Cerebellar nuclear complex (tissue), 1 donor: ENCODE data around the gene ZNF837.
"Not testable (repeated sequence)": the region's sequence is repeated elsewhere in the genome, so short reads cannot be mapped to it uniquely, and the experiment has no call there.

Source experiments
- DNase-seq, 2 experiments: peaks; one replicate each; lab custom pipeline; 2025; lab: John Stamatoyannopoulos, UW

The ZNF837 gene

DNA sequence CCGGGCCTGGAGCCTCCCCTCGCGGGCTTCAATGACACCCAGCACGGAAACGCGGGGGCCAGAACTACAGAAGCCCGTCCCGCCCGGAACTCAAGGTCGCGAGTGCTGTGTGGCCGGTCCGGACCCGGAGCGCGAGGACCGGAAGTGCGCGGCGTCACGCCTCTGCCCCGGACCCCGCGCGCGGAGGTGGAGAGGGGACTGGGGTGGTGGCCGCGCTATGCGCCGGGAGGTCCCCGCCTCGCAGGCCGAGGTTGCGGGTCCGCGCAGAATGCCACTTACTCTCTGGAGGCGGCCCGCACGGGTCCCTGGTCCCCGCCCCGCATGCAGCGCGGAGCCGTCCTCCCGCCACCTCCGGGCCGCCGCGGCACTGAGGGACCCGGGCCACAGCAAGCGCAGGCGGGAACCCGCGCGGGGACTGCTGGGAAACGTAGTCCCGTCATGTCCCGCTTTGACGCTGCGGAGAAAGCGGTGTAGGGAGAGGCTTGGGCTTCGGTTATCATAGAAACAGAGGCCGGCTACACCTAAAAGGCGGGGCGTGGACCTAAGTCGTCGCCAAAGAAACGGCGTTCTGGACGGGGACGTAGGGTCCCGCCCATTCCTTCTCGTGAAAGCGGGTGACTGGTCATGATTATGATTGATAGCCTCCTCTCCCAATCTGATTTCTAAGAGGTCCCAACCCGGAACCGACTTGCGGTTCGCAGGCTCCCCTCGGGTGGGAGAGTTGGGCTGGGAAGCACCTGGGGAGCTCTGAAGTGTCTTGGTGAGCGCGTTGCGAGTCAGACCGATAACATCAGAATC is at the start of gene ZNF837:
Gene ZNF837, minus strand, starts transcription at position 369 of the 798 bp plus-strand sequence. CDS start 11,698 bp downstream, outside the sequence.
- DNase-seq = peak; percentile 95 to 96

DNA sequence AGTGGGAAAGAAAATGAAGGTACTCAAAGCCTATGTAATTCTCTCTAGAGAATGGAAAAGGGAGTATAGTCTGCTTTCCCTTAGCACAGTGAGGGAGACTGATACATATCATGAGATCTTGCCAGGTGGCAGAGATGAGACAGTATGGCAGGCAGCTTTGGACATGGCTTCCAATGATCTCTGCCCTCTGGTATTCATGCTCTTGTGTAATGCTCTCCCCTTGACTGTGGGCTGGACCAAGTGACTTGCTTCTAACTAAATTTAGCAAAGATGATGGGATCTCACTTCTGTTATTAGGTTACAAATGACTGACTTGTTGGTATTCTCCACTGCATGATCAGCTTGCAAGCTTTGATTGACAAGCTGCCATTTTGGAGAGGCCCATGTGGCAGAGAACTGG is 48.9 kb upstream of the ZNF837 start:
- no peak for DNase-seq

DNA sequence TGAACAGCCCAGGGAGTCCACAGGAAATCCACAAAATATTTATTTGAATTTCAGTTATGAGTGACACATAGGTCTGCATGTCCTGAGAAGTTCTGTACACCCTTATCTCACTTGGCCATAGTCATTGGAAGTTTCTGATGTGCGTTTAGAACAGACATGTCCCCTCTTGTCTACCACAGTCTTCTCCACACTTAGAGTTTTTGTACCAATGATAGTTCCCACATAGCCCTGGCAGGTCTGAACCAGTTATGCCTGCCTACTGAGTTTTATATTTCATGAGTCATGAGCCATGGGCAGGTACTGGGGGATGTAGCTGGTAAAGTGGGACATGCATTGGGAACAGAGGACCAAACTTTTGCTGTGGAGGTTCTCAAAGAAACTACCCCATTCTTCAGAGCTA is 47.8 kb upstream of the ZNF837 start:
- DNase-seq = no peak

DNA sequence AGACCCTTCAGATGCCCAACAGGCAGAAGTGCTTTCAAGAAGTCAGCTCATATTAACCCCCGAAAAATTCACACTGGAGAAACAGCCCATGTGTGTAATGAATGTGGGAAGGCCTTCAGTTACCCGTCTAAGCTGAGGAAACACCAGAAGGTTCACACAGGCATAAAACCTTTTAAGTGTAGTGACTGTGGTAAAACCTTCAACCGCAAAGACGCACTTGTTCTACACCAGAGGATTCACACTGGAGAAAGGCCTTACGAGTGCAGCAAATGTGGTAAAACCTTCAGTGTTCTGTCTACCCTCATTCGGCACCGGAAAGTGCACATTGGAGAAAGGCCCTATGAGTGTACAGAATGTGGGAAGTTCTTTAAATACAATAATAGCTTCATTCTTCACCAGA is 36.2 kb upstream of the ZNF837 start:
- DNase-seq = no peak

DNA sequence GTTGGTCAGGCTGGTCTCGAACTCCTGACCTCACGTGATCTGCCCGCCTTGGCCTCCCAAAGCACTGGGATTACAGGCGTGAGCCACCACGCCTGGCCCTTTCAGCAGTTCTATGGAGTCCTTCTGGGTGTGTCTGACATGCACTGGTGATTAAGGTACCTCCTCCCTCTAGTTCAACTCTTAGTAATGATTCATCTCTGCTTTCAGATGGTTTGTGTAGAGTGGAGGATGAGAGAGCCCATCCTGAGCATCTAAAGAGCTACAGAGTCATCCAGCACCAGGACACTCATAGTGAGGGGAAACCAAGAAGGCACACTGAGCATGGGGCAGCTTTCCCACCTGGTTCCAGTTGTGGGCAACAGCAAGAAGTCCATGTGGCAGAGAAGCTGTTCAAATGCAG is 35.8 kb upstream of the ZNF837 start:
- no peak for DNase-seq

DNA sequence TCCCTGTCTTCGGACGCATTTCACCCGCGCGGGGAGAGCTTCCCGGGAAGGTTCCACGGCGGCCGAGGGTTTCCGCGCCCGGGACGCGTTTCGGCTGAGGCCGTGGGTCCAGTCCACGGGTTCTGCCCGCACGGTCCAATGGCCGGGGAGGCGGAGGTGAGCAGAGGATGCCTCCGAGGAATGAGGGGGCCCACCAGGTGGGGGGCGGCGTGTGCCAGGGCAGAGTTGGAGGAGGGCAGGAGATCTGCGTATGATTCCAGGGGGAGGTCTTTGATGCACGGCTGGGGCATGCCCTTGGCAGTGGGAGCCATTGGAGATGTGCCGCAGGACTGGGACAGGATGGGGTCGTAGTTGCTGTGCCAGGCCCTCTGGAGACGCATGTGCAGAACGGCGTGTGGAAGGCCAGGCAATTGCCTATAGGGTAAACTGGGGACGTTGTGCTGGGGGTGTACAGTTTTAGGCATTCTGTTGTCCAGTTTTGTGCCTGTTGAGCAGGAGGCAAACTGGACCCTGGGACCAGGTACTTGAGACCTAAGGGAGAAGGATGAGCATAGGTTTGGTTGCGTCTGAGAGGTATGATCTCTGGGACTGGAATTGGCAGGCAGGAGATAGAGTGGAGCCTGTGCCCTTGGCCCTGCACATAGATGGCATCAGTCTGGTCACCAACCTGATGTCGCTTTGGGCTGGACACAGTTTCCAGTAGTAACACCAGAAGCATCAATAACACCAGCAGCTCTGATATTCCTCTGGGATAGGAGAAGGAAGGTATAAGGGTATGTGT is 28.4 kb upstream of the ZNF837 start:
- DNase-seq = no peak

DNA sequence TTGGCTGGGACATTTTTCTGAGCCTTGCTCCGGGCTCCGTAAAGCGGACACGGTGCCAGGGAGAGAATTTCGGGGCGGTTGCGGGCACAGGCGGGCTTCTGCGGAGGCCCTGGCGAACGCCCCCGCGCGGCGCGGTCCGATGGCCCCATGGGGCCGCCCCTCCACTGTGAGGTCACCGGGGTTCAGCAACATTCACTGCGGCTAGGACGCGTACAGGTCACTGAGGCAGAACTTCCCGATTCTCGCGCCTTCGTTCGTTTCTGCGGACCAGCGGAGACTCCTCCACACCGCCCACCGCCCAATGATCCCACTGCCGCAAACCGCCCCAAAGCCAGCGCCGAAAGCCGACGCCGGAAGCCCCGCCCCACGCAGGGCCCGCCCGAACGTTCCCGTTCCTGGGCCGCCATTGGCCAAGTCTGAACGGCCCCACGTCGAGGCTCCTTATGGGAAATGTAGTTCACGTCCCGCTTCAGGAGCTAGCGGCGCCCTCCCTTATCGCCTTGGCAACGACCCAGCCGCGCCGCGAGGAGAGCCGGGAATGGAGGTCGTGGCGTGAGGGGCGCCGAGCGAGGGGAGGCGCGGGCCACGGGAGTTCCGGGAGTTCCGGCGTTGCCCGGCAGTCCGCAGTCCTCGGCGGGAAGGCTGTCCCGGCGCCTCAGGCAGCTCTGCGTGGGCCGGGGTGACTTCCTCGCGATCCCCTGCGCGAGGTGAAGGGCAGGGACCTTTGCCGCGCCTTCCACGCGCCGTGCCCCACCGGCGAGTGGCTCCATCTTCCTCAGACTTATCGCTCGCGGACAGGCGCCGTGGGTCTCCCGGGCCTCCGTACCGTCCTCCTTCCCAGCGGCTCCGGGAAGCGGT is 27.6 kb upstream of the ZNF837 start, which contains the start of gene ZNF584:
Gene ZNF584, plus strand, starts transcription at position 498 of the 858 bp plus-strand sequence. CDS start 499 bp downstream, outside the sequence.
- DNase-seq = peak; percentile 71 to 90

DNA sequence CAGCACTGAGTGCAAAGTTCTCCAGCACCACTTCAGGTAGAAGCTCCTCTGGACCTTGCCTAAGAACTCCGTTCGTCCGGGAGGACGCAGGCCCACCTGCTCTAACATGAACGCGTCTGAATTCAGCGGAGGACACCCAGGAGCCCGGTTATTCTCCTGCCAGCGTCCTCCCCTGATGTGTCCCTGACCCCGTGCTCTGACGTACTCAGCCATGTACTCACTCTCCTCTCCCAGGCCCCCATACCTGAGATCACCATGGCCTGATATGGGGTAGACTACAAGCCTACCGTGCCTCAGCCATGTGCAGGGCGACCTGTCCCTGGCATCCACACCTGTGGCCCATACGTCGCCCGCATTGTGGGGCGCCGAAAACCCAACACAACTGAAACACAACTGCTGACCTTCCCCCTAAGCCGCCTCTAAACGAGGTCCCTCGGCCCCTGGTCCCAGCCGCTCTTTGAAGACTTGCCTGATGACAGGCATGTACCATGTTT is 26.9 kb upstream of the ZNF837 start:
- DNase-seq = no peak

DNA sequence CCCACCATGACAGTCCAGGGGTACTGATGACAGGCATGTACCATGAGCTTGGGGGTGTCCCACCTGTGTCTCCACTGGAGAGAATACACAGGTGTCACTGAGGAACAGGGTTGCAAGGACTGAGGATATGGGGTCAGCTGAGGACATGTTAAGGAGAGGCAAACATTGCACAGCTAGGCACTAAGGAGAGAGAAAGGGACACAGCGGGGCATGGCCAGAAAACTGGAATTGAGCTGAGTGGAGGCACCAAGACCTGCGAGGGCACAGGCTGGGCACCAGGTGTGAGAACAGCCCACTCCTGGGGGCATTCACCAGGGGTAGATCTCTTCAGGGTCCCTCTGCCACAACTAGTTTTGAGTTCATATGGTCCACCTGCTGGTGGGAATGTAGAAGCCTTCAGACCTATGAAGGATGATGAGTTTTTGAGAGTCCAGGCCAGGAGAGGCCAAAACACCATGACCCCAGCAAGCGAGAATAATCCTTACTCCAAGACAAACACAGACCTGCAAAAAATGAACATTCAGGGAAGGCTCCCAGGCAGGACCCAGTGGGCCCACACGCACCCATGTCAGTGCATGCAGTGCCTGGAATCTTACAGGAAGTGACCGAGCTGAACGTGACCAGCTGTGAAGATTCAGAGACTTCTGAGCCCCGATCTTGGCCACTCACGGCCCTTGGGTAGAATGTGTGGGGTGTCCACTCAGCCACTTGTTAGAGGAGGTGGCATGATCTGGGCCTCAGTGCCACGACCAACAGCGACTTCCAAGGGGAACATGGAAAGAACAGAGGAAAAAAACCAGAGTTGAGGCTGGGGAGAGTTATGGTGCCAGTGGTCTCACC is 26.2 kb upstream of the ZNF837 start:
- DNase-seq = no peak

DNA sequence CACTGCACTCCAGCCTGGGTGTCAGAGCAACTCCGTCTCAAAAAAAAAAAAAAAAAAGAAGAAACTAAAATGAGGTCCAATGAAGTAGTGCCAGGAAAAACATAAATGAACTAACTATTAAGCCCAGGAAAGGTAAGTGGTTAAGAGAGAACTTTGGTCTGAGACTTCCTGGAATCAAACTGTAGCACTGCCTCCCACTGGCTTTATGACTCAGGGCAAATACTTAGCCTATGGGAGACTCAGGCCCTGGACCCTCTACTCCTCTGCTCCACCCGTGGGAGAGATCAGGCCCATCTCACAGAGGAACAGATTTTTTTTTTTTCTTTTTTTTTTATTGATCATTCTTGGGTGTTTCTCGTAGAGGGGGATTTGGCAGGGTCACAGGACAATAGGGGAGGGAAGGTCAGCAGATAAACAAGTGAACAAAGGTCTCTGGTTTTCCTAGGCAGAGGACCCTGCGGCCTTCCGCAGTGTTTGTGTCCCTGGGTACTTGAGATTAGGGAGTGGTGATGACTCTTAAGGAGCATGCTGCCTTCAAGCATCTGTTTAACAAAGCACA is 23.2 kb upstream of the ZNF837 start:
- DNase-seq = not testable (repeated sequence)

DNA sequence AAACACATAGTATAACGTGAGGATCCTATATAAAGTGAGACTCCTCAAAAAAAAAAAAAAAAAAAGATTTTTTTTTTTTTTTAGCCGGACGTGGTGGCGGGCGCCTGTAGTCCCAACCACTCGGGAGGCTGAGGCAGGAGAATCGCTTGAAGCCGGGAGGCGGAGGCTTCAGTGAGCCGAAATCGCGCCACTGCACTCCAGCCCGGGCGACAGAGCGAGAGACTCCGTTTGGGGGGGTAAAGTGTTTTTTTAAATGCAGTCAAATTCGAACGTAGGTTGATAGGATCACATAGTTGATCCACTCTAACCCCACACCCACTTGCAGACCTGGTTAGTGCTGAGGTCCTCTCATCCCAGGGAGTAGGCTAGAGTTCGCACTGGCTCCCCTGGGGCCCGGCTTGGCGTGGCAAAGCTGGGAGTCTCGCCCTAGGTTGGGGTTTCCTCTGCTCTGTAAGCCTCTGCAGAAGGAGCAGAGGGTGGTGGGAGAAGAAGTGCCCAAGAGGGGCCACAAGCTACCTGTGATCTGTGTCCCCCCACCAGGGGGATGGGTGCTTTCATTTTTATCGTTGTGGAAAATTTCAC is 21.1 kb upstream of the ZNF837 start:
- DNase-seq = no peak

DNA sequence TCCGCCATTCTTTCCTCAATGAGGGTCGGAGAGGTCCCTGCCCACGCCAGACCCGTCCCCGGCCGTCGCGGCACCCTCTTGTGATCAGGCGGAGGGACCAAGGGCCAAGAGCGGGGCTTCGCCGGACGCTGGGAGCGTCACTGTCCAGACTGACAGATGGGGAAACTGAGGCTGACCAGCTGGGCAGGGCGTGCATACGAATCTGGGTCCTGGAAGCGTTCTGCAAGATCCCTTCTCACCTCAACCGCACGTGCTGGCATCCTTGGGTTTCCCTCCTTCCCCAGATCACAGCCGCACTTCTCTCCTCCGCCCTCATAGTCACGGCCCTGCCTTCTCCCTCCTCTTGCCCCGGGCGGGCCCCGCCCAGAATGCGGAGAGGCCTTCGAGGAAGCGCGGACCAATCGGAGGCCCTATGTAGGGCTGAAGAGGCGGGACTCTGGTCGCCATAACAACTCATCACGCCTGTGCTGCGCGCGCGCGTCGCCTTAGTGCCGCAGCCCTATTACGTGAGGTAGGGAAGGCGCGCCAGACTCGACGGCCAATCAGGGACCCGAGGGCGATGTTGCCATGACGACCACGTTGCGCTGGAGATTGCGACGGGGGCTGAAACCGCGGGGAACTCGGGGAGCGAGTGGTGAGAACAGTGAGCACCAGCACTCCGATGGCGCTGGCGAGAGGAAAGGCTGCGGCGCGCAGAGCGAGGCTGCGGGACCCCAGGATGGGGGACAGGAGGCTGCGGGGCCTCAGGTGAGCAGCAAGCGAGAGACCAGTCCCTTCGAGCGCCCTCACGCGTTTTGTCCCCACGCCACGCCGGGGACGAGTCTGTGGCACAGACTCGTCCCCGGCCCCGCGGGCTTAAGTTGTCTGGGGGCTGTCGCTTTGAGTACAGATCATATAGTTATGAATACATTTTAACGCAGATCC is 20.3 kb upstream of the ZNF837 start:
- peak; percentile 96 to 99 for DNase-seq

DNA sequence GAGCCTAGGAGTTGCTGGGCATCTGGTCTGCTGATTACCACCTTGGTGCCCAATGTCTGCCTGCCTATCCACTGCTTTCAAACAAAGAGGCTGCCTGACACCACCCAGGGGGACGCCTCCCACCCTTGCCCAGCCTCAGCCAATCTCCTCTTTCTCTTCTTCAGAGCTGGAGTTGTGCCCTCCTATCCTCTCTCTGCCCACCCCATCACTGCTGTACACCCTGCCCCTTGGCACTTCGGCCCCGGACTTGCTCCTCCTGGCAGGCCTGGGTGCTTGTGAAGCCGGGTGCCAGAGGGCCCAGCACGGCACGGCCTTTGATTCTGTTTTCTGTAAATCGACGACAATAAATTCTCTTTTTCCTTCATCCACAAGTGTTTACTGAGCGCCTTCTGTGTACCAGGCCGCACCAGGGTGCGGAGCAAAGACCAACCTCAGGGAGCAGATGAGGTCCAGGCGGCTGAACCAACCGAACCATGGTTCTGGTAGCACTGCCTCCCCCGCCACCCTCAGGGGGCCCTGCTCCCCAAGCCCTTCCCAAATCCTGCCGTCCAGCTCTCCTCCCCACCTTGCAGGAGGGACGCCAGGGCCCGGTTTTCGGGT is 19.6 kb upstream of the ZNF837 start:
- DNase-seq = peak in 1 of 2 experiments; percentile 68

DNA sequence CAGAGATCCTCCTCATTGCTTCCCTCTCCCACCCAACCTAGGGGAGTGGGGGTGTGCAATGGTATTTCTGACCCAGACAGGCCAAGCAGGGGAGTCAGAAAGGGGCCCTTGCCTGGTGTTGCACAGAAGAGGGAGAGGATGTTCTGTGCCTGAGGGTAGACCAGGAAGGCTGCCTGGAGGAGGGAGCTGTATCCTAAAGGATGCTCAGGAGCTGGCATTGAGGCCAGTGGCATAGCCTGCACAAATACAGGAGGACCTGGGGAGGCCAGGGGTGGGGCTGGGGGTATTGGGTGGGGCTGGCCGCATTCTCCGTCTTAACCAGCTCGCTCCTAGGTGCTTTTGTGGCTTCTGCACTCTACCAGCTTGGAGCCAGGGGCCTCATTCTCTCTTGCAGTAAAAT is 19.1 kb upstream of the ZNF837 start:
- no peak for DNase-seq

DNA sequence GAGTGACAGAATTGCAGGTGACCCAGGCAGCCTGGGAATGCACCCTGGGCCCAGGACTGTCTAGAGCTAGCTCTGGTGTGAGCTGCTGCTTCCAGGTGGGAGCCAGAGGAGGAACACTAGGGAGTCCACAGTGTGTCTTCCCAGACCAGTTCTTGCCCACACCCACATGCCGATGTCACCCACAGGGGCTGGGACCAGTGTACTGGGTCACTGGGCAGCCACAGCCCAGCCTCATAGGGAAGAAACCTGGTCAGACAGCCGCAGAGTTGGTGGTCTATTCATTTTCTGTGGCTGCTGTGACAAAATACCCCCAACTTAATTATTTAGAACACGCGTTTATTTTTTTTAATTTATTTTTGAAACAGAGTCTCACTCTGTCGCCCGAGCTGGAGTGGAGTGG is 17.7 kb upstream of the ZNF837 start:
- DNase-seq = no peak

DNA sequence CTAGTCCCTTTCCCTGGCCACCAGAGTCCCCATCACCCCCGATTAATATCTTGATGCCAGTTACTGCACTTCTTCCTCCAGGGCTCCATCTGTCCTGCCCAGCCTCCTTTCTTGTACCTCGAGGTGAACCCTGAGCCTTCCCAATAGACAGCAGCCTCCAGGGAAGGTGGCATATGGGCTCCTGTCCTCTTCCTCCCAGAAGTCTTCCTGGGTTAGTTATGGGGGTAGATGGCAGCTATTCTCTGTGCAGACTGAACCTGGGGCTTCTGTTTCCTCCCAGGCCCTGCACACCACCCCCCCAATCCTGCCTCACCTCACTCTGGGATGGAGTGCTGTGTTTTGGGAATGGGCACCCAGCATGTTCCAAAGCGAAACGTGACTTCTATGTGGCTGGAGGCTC is 17.3 kb upstream of the ZNF837 start:
- no peak for DNase-seq

DNA sequence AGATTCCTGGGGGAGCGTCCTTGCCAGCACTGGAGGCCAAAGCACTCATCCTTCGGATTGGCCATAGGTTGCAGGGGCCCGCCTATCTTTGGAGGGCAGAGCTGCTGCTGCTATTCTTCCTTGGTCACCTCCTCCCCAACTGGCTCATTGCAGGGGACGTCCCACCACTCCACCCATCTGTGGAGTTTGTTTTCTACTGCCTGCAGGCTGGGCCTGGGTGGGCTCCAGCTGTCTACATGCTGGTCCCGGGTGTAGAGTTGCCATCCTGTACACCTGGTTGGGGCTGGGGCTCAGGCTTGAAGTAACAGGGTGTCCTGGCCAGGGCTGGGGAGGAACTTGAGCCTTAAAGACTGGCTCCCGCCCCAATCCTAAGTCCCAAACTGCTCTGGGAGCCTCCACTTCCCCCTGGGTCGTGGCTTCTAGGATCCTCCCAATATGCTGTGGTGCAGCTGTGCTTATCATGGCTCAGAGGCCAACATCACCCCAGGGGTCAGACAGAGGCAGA is 16.8 kb upstream of the ZNF837 start:
- no peak for DNase-seq

DNA sequence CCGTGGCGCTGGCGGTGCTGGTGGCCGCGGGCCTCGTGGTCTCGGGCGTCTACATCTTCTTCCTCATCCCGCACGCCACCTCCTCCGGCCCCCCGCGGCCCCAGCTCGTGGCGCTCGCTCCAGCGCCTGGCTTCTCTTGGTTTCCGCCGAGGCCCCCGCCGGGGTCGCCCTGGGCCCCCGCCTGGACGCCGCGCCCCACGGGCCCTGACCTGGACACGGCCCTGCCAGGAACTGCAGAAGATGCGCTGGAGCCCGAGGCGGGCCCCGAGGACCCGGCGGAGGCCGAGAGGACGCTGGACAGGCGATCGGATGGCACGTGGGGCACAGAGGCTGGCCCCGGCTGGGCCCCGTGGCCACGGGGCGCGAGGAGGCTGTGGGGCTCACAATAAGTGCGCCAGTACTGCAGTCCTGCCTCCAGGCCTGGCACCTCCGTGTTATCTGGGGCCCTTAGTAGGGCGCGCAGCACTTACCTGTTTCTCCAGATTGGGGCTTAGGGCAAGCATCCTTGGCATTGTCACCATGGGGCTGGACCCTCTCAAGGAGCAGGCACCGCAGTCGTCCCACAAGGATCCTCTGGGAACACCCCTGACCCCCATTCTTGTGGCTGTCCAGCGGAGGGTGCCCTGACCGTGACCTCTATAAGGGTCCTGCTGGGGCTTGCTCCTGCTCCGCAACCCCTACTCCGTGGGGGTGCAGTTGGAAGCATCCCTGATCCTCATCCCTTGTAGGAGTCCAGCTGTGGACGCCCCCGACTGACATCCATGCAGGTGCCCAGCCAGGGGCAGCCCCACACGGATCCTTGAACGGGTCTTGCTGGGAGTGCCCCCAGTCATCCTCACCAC is 16.1 kb upstream of the ZNF837 start:
- no peak for DNase-seq
